K562 (cell line): ENCODE results near the gene VPS35.

Experiments
- CBX8 ChIP-seq: fragments of 200-600 bp; sonication (generic); IDR thresholded peaks from 2 replicates; pipeline ENCODE4 v1.6.1; 2012; ENCODE audit warnings: borderline replicate concordance, mixed run types, low read depth, mild to moderate bottlenecking, moderate library complexity, mixed read lengths, low read length, control low read depth, inconsistent platforms; ENCODE audit not compliant: poor library complexity, severe bottlenecking; ENCODE audit errors: extremely low read depth
- CTCF ChIP-seq, 3 experiments: IDR thresholded peaks in 2 of 3; conservative IDR thresholded peaks in 1 of 3; 2 replicates each; pipeline ENCODE4 v1.5.1; 2011 to 2012; ENCODE audit warnings: low read length in 3 of 3, mild to moderate bottlenecking in 3 of 3, control low read depth in 2 of 3, improper control_type of control experiment in 1 of 3, inconsistent platforms in 1 of 3, low read depth in 1 of 3, mixed read lengths in 1 of 3, moderate library complexity in 1 of 3; ENCODE audit not compliant: insufficient read depth in 2 of 3
- DPF2 ChIP-seq: fragments of 450-650 bp; IDR thresholded peaks from 2 replicates; pipeline ENCODE4 v1.6.1; 2016
- ELK1 ChIP-seq: sonication (generic); formaldehyde crosslinking; IDR thresholded peaks from 2 replicates; pipeline ENCODE4 v1.8.1; 2022; ENCODE audit warnings: missing genetic modification reagents
- KAT7 ChIP-seq: sonication (generic); formaldehyde crosslinking; IDR thresholded peaks from 2 replicates; pipeline ENCODE4 v1.8.0; 2022; ENCODE audit warnings: missing genetic modification reagents, mild to moderate bottlenecking, borderline replicate concordance
- MTA3 ChIP-seq: fragments of 450-650 bp; formaldehyde crosslinking; IDR thresholded peaks from 2 replicates; pipeline ENCODE4 v1.6.1; 2017; ENCODE audit warnings: mild to moderate bottlenecking, borderline replicate concordance
- PKNOX1 ChIP-seq: fragments of 450-650 bp; IDR thresholded peaks from 2 replicates; pipeline ENCODE4 v1.6.1; 2016
- RAD51 ChIP-seq: fragments of 450-650 bp; IDR thresholded peaks from 2 replicates; pipeline ENCODE4 v1.7.1; 2016; ENCODE audit warnings: low read depth, mild to moderate bottlenecking, borderline replicate concordance
- TCF7L2 ChIP-seq: fragments of 150-350 bp; IDR thresholded peaks from 2 replicates; pipeline ENCODE4 v1.6.1; 2016; ENCODE audit warnings: low read depth, mild to moderate bottlenecking, low read length, moderate library complexity
- XRCC5 ChIP-seq: fragments of 200-400 bp; formaldehyde crosslinking; IDR thresholded peaks from 2 replicates; pipeline ENCODE4 v1.6.1; 2017; ENCODE audit warnings: low read depth, mild to moderate bottlenecking, low read length
- ZFP1 ChIP-seq: fragments of 450-650 bp; formaldehyde crosslinking; IDR thresholded peaks from 2 replicates; pipeline ENCODE4 v1.4.0; 2020; ENCODE audit warnings: mild to moderate bottlenecking, mixed read lengths
- TF ChIP-seq, protein P1 (sequence below), 2 experiments: fragments of 450-650 bp; IDR thresholded peaks; 2 replicates each; pipeline ENCODE4 v1.6.1; 2018; ENCODE audit warnings: mild to moderate bottlenecking in 2 of 2, low read depth in 1 of 2; ENCODE audit not compliant: partially characterized antibody in 2 of 2

- TF ChIP-seq PKNOX1 (no peak), CTCF (IDR thresholded peaks at IDR 0.05 in 2 of 3, conservative IDR thresholded peaks at IDR 0.05 in 1 of 3; ENCODE audit: insufficient read depth in 2 of 3, low read depth in 1 of 3, low read length in 3 of 3) (no peak), ELK1 (no peak), TCF7L2 (no peak), MTA3 (peak; percentile 35; the same call in 1 of the 2 replicates), ZFP1 (no peak), KAT7 (no peak), DPF2 (no peak), XRCC5 (no peak), CBX8 (no peak), RAD51 (peak; percentile 68)
- TF ChIP-seq, protein P1, sequence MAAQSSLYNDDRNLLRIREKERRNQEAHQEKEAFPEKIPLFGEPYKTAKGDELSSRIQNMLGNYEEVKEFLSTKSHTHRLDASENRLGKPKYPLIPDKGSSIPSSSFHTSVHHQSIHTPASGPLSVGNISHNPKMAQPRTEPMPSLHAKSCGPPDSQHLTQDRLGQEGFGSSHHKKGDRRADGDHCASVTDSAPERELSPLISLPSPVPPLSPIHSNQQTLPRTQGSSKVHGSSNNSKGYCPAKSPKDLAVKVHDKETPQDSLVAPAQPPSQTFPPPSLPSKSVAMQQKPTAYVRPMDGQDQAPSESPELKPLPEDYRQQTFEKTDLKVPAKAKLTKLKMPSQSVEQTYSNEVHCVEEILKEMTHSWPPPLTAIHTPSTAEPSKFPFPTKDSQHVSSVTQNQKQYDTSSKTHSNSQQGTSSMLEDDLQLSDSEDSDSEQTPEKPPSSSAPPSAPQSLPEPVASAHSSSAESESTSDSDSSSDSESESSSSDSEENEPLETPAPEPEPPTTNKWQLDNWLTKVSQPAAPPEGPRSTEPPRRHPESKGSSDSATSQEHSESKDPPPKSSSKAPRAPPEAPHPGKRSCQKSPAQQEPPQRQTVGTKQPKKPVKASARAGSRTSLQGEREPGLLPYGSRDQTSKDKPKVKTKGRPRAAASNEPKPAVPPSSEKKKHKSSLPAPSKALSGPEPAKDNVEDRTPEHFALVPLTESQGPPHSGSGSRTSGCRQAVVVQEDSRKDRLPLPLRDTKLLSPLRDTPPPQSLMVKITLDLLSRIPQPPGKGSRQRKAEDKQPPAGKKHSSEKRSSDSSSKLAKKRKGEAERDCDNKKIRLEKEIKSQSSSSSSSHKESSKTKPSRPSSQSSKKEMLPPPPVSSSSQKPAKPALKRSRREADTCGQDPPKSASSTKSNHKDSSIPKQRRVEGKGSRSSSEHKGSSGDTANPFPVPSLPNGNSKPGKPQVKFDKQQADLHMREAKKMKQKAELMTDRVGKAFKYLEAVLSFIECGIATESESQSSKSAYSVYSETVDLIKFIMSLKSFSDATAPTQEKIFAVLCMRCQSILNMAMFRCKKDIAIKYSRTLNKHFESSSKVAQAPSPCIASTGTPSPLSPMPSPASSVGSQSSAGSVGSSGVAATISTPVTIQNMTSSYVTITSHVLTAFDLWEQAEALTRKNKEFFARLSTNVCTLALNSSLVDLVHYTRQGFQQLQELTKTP (IDR thresholded peaks at IDR 0.05; ENCODE audit: low read depth in 1 of 2, partially characterized antibody in 2 of 2) = no peak
Observed at GRCh38 chr16:46649588-46650253, 39.3 kb downstream of the VPS35 start.
